KMS-11 (cell line): ENCODE measurements around the gene NPNT.

Source experiments
- H2AFZ ChIP-seq: fragments of 200-600 bp; sonication (generic); 2 replicates; pipeline ENCODE4 v1.6.1; 2016; ENCODE audit warnings: antibody characterized with exemption, mixed run types, low read depth
- H3K27ac ChIP-seq: fragments of 200-600 bp; sonication (generic); 2 replicates; pipeline ENCODE4 v1.6.1; 2016; ENCODE audit warnings: mild to moderate bottlenecking, mixed run types
- H3K27me3 ChIP-seq: fragments of 200-600 bp; sonication (generic); 2 replicates; pipeline ENCODE4 v1.6.1; 2017; ENCODE audit warnings: mild to moderate bottlenecking, low read depth, mixed run types, moderate library complexity; ENCODE audit not compliant: insufficient read depth
- H3K36me3 ChIP-seq: fragments of 200-600 bp; sonication (generic); 2 replicates; pipeline ENCODE4 v1.6.1; 2017; ENCODE audit warnings: mild to moderate bottlenecking, mixed run types; ENCODE audit not compliant: insufficient read depth
- H3K4me1 ChIP-seq: fragments of 200-600 bp; sonication (generic); 2 replicates; pipeline ENCODE4 v1.6.1; 2016; ENCODE audit warnings: mild to moderate bottlenecking, low read depth, mixed run types; ENCODE audit not compliant: poor library complexity, severe bottlenecking
- H3K4me2 ChIP-seq: fragments of 200-600 bp; sonication (generic); 2 replicates; pipeline ENCODE4 v1.7.0; 2016; ENCODE audit warnings: mild to moderate bottlenecking, mixed run types
- H3K4me3 ChIP-seq: fragments of 200-600 bp; sonication (generic); IDR thresholded peaks from 2 replicates; pipeline ENCODE4 v1.6.1; 2017; ENCODE audit warnings: low read depth, low read length, mixed read lengths; ENCODE audit not compliant: insufficient read depth
- H3K79me2 ChIP-seq: fragments of 200-600 bp; sonication (generic); 2 replicates; pipeline ENCODE4 v1.6.1; 2016; ENCODE audit warnings: low read depth, mixed run types; ENCODE audit not compliant: insufficient read depth
- H3K9ac ChIP-seq: fragments of 200-600 bp; sonication (generic); 2 replicates; pipeline ENCODE4 v1.6.1; 2016; ENCODE audit warnings: mild to moderate bottlenecking, mixed run types
- H4K20me1 ChIP-seq: fragments of 200-600 bp; sonication (generic); 2 replicates; pipeline ENCODE4 v1.6.1; 2016; ENCODE audit warnings: mild to moderate bottlenecking, mixed run types; ENCODE audit not compliant: insufficient read depth
- CTCF ChIP-seq: fragments of 200-600 bp; sonication (generic); conservative IDR thresholded peaks from 2 replicates; pipeline ENCODE4 v1.6.1; 2017; ENCODE audit warnings: low read depth, mild to moderate bottlenecking, antibody characterized with exemption, low read length, moderate library complexity, mixed read lengths

Gene NPNT

GRCh38 chr4:105921301-105921700 is 26.0 kb downstream of the NPNT start:
- H3K4me1 ChIP-seq, result no peaks in the 10 kb centered on the region
- no peak overlapping the region for H3K9ac ChIP-seq
- H3K79me2 ChIP-seq, result no peaks in the 10 kb centered on the region
- no peak overlapping the region for H3K4me2 ChIP-seq
- H3K4me3 ChIP-seq, result no peak overlapping the region
- TF ChIP-seq CTCF, result no peak
- H4K20me1 ChIP-seq, result no peaks in the 10 kb centered on the region
- no peak overlapping the region for H3K27ac ChIP-seq
- H3K27me3 ChIP-seq, result no peaks in the 10 kb centered on the region
- H3K36me3 ChIP-seq, result no peaks in the 10 kb centered on the region
- H2AFZ ChIP-seq, result no peak overlapping the region

GRCh38 chr4:105923497-105924238 is 28.4 kb downstream of the NPNT start:
- H3K36me3 ChIP-seq, result no peaks in the 10 kb centered on the region
- no peak overlapping the region for H3K4me2 ChIP-seq

GRCh38 chr4:105924341-105924740 is 29.1 kb downstream of the NPNT start:
- Histone ChIP-seq H3K9ac (no peak overlapping the region), H3K79me2 (no peaks in the 10 kb centered on the region), H3K36me3 (no peaks in the 10 kb centered on the region), H3K27ac (no peak overlapping the region), H3K4me2 (no peak overlapping the region), H3K4me1 (no peaks in the 10 kb centered on the region), H3K27me3 (no peaks in the 10 kb centered on the region), H4K20me1 (no peaks in the 10 kb centered on the region), H2AFZ (no peak overlapping the region), H3K4me3 (no peak overlapping the region)
- TF ChIP-seq CTCF, result no peak

More at GRCh38 chr4:105923497-105924238, 28.4 kb downstream of the NPNT start:
- Histone ChIP-seq H4K20me1 (no peaks in the 10 kb centered on the region), H3K27me3 (no peaks in the 10 kb centered on the region), H3K9ac (no peak overlapping the region), H3K4me1 (no peaks in the 10 kb centered on the region), H3K27ac (no peak overlapping the region), H2AFZ (no peak overlapping the region), H3K4me3 (no peak overlapping the region), H3K79me2 (no peaks in the 10 kb centered on the region)
- no peak for TF ChIP-seq CTCF

- Histone ChIP-seq H3K36me3 (no peaks in the 10 kb centered on the region), H3K27ac (no peak overlapping the region), H3K79me2 (no peaks in the 10 kb centered on the region), H3K4me3 (no peak overlapping the region), H3K4me2 (no peak overlapping the region), H3K9ac (no peak overlapping the region), H2AFZ (no peak overlapping the region), H4K20me1 (no peaks in the 10 kb centered on the region), H3K4me1 (no peaks in the 10 kb centered on the region), H3K27me3 (no peaks in the 10 kb centered on the region)
- TF ChIP-seq CTCF, result no peak
Observed at GRCh38 chr4:105930698-105931097, 35.4 kb downstream of the NPNT start.
